OCI-LY1 (cell line): ENCODE data around the gene FAM161B.

Experiments used
- H2AFZ ChIP-seq: fragments of 200-600 bp; sonication (generic), shearing (Covaris generic); 2 replicates; pipeline ENCODE4 v1.6.0; 2014; ENCODE audit warnings: antibody characterized with exemption, mild to moderate bottlenecking, low read length
- H3F3A ChIP-seq: fragments of 200-600 bp; sonication (generic), shearing (Covaris generic); 2 replicates; pipeline ENCODE4 v1.6.0; 2014; ENCODE audit warnings: mild to moderate bottlenecking, antibody characterized with exemption, low read length, moderate library complexity; ENCODE audit not compliant: insufficient read depth
- H3K27ac ChIP-seq: fragments of 200-600 bp; sonication (generic); 2 replicates; pipeline ENCODE4 v1.5.1; 2014; ENCODE audit warnings: low read length, mixed run types, mild to moderate bottlenecking, low read depth; ENCODE audit not compliant: poor library complexity, severe bottlenecking
- H3K27me3 ChIP-seq: fragments of 200-600 bp; sonication (generic); 2 replicates; pipeline ENCODE4 v1.6.0; 2014; ENCODE audit warnings: antibody characterized with exemption, mild to moderate bottlenecking, low read length, moderate library complexity; ENCODE audit not compliant: insufficient read depth
- H3K36me3 ChIP-seq: fragments of 200-600 bp; sonication (generic); 2 replicates; pipeline ENCODE4 v1.6.1; 2014; ENCODE audit warnings: mild to moderate bottlenecking, antibody characterized with exemption, low read length, moderate library complexity, mixed read lengths; ENCODE audit not compliant: insufficient read depth
- H3K4me1 ChIP-seq: fragments of 200-600 bp; sonication (generic); 2 replicates; pipeline ENCODE4 v1.5.1; 2014; ENCODE audit warnings: mild to moderate bottlenecking, low read length, moderate library complexity; ENCODE audit not compliant: insufficient read depth, severe bottlenecking
- H3K4me2 ChIP-seq: fragments of 200-600 bp; sonication (generic), shearing (Covaris generic); 2 replicates; pipeline ENCODE4 v1.6.1; 2014; ENCODE audit warnings: low read length
- H3K4me3 ChIP-seq: fragments of 200-600 bp; sonication (generic); 2 replicates; pipeline ENCODE4 v1.5.1; 2014; ENCODE audit warnings: low read length, low read depth, mild to moderate bottlenecking, mixed read lengths; ENCODE audit not compliant: poor library complexity, severe bottlenecking
- H3K79me2 ChIP-seq: fragments of 200-600 bp; shearing (Covaris generic); 2 replicates; pipeline ENCODE4 v1.6.1; 2016; ENCODE audit warnings: mixed run types, low read length, mixed read lengths; ENCODE audit not compliant: insufficient read depth
- H3K9ac ChIP-seq: fragments of 200-600 bp; sonication (generic), shearing (Covaris generic); 2 replicates; pipeline ENCODE4 v1.6.1; 2014; ENCODE audit warnings: mild to moderate bottlenecking, low read length, mixed read lengths
- H3K9me2 ChIP-seq: fragments of 200-600 bp; sonication (generic), shearing (Covaris generic); 2 replicates; pipeline ENCODE4 v1.6.1; 2014; ENCODE audit warnings: low read depth, mild to moderate bottlenecking, low read length, mixed read lengths
- H3K9me3 ChIP-seq: fragments of 200-600 bp; shearing (Covaris generic); 2 replicates; pipeline ENCODE4 v1.6.1; 2014; ENCODE audit warnings: low read length, mixed read lengths
- H4K20me1 ChIP-seq: fragments of 200-600 bp; sonication (generic), shearing (Covaris generic); 2 replicates; pipeline ENCODE4 v1.6.0; 2016; ENCODE audit warnings: mild to moderate bottlenecking, low read length; ENCODE audit not compliant: insufficient read depth
- CTCF ChIP-seq: fragments of 200-600 bp; sonication (generic), shearing (Covaris generic); IDR thresholded peaks from 2 replicates; pipeline ENCODE4 v1.5.1; 2017; ENCODE audit warnings: mild to moderate bottlenecking, antibody characterized with exemption, low read length, moderate library complexity, mixed read lengths
- EZH2 ChIP-seq: fragments of 200-600 bp; sonication (generic), shearing (Covaris generic); IDR thresholded peaks from 2 replicates; pipeline ENCODE4 v1.8.0; 2017; ENCODE audit warnings: borderline replicate concordance, mixed run types, mild to moderate bottlenecking, antibody characterized with exemption, low read length, moderate library complexity, mixed read lengths

The FAM161B gene

GRCh38 chr14:73944432-73945158 lies 5.3 kb downstream of the FAM161B start:
- H3K27ac ChIP-seq, result no peak overlapping the region
- no peak for TF ChIP-seq CTCF
- TF ChIP-seq EZH2, result no peak

GRCh38 chr14:73943083-73943482 lies 6.8 kb downstream of the FAM161B start:
- TF ChIP-seq CTCF (no peak), EZH2 (no peak)
- Histone ChIP-seq H3K9me3 (no peaks in the 10 kb centered on the region), H3K79me2 (no peaks in the 10 kb centered on the region), H3K9ac (no peak overlapping the region), H2AFZ (no peak overlapping the region), H3K27ac (no peak overlapping the region), H3K9me2 (no peaks in the 10 kb centered on the region), H3K27me3 (no peaks in the 10 kb centered on the region), H4K20me1 (no peaks in the 10 kb centered on the region), H3K36me3 (no peaks in the 10 kb centered on the region), H3F3A (no peaks in the 10 kb centered on the region), H3K4me3 (no peak overlapping the region), H3K4me2 (no peak overlapping the region), H3K4me1 (no peaks in the 10 kb centered on the region)

More at GRCh38 chr14:73944432-73945158, 5.3 kb downstream of the FAM161B start:
- no peaks in the 10 kb centered on the region for H3K4me1 ChIP-seq
- H3K4me3 ChIP-seq, result no peak overlapping the region
- H3K79me2 ChIP-seq, result no peaks in the 10 kb centered on the region
- no peaks in the 10 kb centered on the region for H3K27me3 ChIP-seq
- H2AFZ ChIP-seq, result no peak overlapping the region
- no peaks in the 10 kb centered on the region for H3K9me3 ChIP-seq
- H3K9ac ChIP-seq, result no peak overlapping the region
- no peak overlapping the region for H3K4me2 ChIP-seq
- no peaks in the 10 kb centered on the region for H3K9me2 ChIP-seq
- H3F3A ChIP-seq, result no peaks in the 10 kb centered on the region
- H3K36me3 ChIP-seq, result no peaks in the 10 kb centered on the region
- H4K20me1 ChIP-seq, result no peaks in the 10 kb centered on the region

GRCh38 chr14:73942180-73942579 lies 7.7 kb downstream of the FAM161B start:
- Histone ChIP-seq H3K9ac (no peak overlapping the region), H3K27me3 (no peaks in the 10 kb centered on the region), H4K20me1 (no peaks in the 10 kb centered on the region), H2AFZ (no peak overlapping the region), H3F3A (no peaks in the 10 kb centered on the region), H3K27ac (no peak overlapping the region), H3K9me2 (no peaks in the 10 kb centered on the region), H3K9me3 (no peaks in the 10 kb centered on the region), H3K4me2 (no peak overlapping the region), H3K4me3 (no peak overlapping the region), H3K36me3 (no peaks in the 10 kb centered on the region), H3K4me1 (no peaks in the 10 kb centered on the region), H3K79me2 (no peaks in the 10 kb centered on the region)
- TF ChIP-seq CTCF (no peak), EZH2 (no peak)
